HEK293 (cell line): ENCODE measurements around the gene DROSHA.

ENCODE experiments used
- TCF7L2 ChIP-seq: IDR thresholded peaks from 2 replicates; pipeline ENCODE4 v1.6.1; 2011; ENCODE audit warnings: low read depth, mild to moderate bottlenecking, inconsistent platforms, low read length, moderate library complexity, borderline replicate concordance
- ZBTB21 ChIP-seq: fragments of 450-650 bp; formaldehyde crosslinking; IDR thresholded peaks from 2 replicates; pipeline ENCODE4 v1.5.1; 2017; ENCODE audit warnings: missing biosample characterization, missing genetic modification characterization
- ZBTB8A ChIP-seq: fragments of 450-650 bp; formaldehyde crosslinking; IDR thresholded peaks from 2 replicates; pipeline ENCODE4 v1.5.1; 2016; ENCODE audit warnings: missing biosample characterization, missing genetic modification characterization
- ZFP41 ChIP-seq: fragments of 450-650 bp; formaldehyde crosslinking; IDR thresholded peaks from 2 replicates; pipeline ENCODE4 v1.5.1; 2016; ENCODE audit warnings: missing biosample characterization, missing genetic modification characterization, borderline replicate concordance
- ZNF157 ChIP-seq: fragments of 450-650 bp; formaldehyde crosslinking; IDR thresholded peaks from 2 replicates; pipeline ENCODE4 v1.5.1; 2016; ENCODE audit warnings: missing biosample characterization, missing genetic modification characterization
- ZNF274 ChIP-seq, 2 experiments: fragments of 200-500 bp in 1 of 2; fragments of 450-650 bp in 1 of 2; sonication (Bioruptor generic) in 1 of 2; formaldehyde crosslinking in 1 of 2; IDR thresholded peaks; 2 replicates each; pipeline versions ENCODE4 v1.5.1 to v1.6.1; 2014 to 2016; ENCODE audit warnings: borderline replicate concordance in 1 of 2, inconsistent platforms in 1 of 2, low read length in 1 of 2, missing biosample characterization in 1 of 2, missing genetic modification characterization in 1 of 2
- ZNF555 ChIP-seq: fragments of 450-650 bp; formaldehyde crosslinking; conservative IDR thresholded peaks from 2 replicates; pipeline ENCODE4 v1.5.1; 2017; ENCODE audit warnings: missing biosample characterization, mild to moderate bottlenecking, missing genetic modification characterization, inconsistent platforms
- ZNF571 ChIP-seq: fragments of 450-650 bp; formaldehyde crosslinking; IDR thresholded peaks from 2 replicates; pipeline ENCODE4 v1.5.0; 2017; ENCODE audit warnings: missing biosample characterization, missing genetic modification characterization
- TF ChIP-seq, protein P1 (sequence below): fragments of 450-650 bp; formaldehyde crosslinking; IDR thresholded peaks from 2 replicates; pipeline ENCODE4 v1.5.1; 2016; ENCODE audit warnings: missing biosample characterization, missing genetic modification characterization
- TF ChIP-seq, protein P2 (sequence below): fragments of 450-650 bp; formaldehyde crosslinking; IDR thresholded peaks from 2 replicates; pipeline ENCODE4 v1.5.1; 2016; ENCODE audit warnings: missing biosample characterization, missing genetic modification characterization
- TF ChIP-seq, protein P3 (sequence below): sonication (generic); formaldehyde crosslinking; IDR thresholded peaks from 2 replicates; pipeline ENCODE4 v1.8.1; 2022; ENCODE audit warnings: mild to moderate bottlenecking, moderate library complexity, missing genetic modification reagents
- TF ChIP-seq, protein P4 (sequence below): fragments of 450-650 bp; formaldehyde crosslinking; IDR thresholded peaks from 2 replicates; pipeline ENCODE4 v1.5.1; 2016; ENCODE audit warnings: missing biosample characterization, missing genetic modification characterization

DNA sequence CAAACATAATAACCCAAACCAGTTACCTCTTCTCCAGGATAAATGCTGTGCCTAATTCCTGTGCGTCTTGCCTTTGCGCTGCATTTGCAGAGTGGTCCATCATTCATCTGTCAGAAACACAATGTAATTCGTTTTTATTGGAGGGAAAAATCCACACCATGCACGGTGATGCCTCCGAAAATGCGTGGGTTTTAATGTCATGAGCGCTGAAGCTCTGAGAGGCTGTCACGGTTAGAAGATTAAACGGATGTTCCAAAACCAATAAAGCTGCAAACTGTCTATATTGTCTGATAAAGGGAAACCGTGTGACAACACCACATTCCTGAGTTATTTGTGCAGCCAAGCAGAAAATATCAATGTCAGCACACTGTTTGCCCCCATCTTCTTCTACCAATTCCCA, 27.4 kb downstream of the DROSHA start:
- TF ChIP-seq, protein P1, sequence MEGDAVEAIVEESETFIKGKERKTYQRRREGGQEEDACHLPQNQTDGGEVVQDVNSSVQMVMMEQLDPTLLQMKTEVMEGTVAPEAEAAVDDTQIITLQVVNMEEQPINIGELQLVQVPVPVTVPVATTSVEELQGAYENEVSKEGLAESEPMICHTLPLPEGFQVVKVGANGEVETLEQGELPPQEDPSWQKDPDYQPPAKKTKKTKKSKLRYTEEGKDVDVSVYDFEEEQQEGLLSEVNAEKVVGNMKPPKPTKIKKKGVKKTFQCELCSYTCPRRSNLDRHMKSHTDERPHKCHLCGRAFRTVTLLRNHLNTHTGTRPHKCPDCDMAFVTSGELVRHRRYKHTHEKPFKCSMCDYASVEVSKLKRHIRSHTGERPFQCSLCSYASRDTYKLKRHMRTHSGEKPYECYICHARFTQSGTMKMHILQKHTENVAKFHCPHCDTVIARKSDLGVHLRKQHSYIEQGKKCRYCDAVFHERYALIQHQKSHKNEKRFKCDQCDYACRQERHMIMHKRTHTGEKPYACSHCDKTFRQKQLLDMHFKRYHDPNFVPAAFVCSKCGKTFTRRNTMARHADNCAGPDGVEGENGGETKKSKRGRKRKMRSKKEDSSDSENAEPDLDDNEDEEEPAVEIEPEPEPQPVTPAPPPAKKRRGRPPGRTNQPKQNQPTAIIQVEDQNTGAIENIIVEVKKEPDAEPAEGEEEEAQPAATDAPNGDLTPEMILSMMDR (tag by site-specific recombination) = no peak
- TF ChIP-seq, protein P2, sequence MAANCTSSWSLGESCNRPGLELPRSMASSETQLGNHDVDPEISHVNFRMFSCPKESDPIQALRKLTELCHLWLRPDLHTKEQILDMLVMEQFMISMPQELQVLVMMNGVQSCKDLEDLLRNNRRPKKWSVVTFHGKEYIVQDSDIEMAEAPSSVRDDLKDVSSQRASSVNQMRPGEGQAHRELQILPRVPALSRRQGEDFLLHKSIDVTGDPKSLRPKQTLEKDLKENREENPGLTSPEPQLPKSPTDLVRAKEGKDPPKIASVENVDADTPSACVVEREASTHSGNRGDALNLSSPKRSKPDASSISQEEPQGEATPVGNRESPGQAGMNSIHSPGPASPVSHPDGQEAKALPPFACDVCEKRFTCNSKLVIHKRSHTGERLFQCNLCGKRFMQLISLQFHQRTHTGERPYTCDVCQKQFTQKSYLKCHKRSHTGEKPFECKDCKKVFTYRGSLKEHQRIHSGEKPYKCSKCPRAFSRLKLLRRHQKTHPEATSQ (tag by site-specific recombination) = no peak
- no peak for TF ChIP-seq ZNF157 (tag by site-specific recombination)
- TF ChIP-seq, protein P3, sequence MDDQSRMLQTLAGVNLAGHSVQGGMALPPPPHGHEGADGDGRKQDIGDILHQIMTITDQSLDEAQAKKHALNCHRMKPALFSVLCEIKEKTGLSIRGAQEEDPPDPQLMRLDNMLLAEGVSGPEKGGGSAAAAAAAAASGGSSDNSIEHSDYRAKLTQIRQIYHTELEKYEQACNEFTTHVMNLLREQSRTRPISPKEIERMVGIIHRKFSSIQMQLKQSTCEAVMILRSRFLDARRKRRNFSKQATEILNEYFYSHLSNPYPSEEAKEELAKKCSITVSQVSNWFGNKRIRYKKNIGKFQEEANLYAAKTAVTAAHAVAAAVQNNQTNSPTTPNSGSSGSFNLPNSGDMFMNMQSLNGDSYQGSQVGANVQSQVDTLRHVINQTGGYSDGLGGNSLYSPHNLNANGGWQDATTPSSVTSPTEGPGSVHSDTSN (CRISPR knock-in tag) = no peak
- no peak for TF ChIP-seq ZFP41 (tag by site-specific recombination)
- TF ChIP-seq TCF7L2 = no peak
- TF ChIP-seq ZNF274 (IDR thresholded peaks at IDR 0.05; ENCODE audit: low read length) = no peak
- no peak for TF ChIP-seq ZNF274 (tag by site-specific recombination; IDR thresholded peaks at IDR 0.05; ENCODE audit: borderline replicate concordance)
- TF ChIP-seq ZBTB21 = no peak
- no peak for TF ChIP-seq ZNF571 (tag by site-specific recombination)
- TF ChIP-seq ZBTB8A (tag by site-specific recombination) = no peak
- TF ChIP-seq, protein P4, sequence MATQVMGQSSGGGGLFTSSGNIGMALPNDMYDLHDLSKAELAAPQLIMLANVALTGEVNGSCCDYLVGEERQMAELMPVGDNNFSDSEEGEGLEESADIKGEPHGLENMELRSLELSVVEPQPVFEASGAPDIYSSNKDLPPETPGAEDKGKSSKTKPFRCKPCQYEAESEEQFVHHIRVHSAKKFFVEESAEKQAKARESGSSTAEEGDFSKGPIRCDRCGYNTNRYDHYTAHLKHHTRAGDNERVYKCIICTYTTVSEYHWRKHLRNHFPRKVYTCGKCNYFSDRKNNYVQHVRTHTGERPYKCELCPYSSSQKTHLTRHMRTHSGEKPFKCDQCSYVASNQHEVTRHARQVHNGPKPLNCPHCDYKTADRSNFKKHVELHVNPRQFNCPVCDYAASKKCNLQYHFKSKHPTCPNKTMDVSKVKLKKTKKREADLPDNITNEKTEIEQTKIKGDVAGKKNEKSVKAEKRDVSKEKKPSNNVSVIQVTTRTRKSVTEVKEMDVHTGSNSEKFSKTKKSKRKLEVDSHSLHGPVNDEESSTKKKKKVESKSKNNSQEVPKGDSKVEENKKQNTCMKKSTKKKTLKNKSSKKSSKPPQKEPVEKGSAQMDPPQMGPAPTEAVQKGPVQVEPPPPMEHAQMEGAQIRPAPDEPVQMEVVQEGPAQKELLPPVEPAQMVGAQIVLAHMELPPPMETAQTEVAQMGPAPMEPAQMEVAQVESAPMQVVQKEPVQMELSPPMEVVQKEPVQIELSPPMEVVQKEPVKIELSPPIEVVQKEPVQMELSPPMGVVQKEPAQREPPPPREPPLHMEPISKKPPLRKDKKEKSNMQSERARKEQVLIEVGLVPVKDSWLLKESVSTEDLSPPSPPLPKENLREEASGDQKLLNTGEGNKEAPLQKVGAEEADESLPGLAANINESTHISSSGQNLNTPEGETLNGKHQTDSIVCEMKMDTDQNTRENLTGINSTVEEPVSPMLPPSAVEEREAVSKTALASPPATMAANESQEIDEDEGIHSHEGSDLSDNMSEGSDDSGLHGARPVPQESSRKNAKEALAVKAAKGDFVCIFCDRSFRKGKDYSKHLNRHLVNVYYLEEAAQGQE (tag by site-specific recombination) = no peak
- TF ChIP-seq ZNF555 = no peak
